ENCODE data around the gene JAZF1.

DNA sequence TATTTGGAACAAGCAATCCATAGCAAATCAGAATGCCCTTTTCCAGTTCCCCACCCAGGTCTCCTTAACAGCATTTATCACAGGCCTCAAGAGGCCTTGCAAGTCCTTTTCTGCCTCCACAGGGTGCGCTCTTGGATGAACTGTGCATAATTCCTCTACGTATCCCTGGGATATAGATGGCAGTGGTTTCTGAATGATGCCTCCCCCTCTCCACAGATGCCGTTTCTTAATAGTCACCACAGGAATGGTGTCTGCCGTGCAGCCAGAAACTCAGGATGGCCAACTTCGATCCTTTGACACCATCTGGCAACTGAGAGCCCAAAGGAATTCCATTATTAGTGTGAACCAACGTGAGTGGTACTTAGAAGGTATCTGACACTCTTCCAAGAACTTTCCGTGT, 43.1 kb downstream of the JAZF1 start:
- no peak for TF ChIP-seq TAF1 (IDR thresholded peaks at IDR 0.05; ENCODE audit: low read depth)
- no peak for TF ChIP-seq TCF12 (IDR thresholded peaks at IDR 0.05; ENCODE audit: low read depth)
